ENCODE results near the gene THEMIS2. TPM values are rescaled to one million over a fixed set of nuclear protein-coding genes. Genes with fewer than 3 reads are reported as not detected.
A peak's percentile ranks its signal among the peaks of the same experiment; 100 is the strongest.

THEMIS2 gene
- total RNA-seq, 4 donors from 2014 or later = 20.1 to 36.0 (median 25.0) TPM

GRCh38 chr1:27831568-27832410 is 40.6 kb upstream of the THEMIS2 start:
- H3K27ac ChIP-seq = peak overlapping the region in 1 of 3 donors; percentile 92
- H3K4me3 ChIP-seq (replicated peaks in 1 of 3) = peak overlapping the region in 2 of 3 donors; percentile 83 to 99
- intact Hi-C loops (cut with DNase I) = loop anchor here (10.0 kb wide), 1 partner anchor 157 kb away; the partner anchor contains the start of gene IFI6
- peaks cover 4 to 8% of the 10 kb centered on the region in 2 donors for H3K36me3 ChIP-seq
- DNase-seq = no peak
- H3K9me3 ChIP-seq = no peaks in the 10 kb centered on the region
- WGBS, 2 donors = 54 to 55% methylated on average over 10 of the region's 10 CpGs
- no peaks in the 10 kb centered on the region for H3K27me3 ChIP-seq
- TF ChIP-seq POLR2A (IDR thresholded peaks at IDR 0.05) = no peak
- TF ChIP-seq CTCF (IDR thresholded peaks at IDR 0.05) = no peak
- peaks cover 5 to 16% of the 10 kb centered on the region in 2 donors for H3K4me1 ChIP-seq

- peaks cover 4 to 8% of the 10 kb centered on the region in 2 donors for H3K36me3 ChIP-seq
- 82 to 88% methylated on average over 2 of the region's 2 CpGs for WGBS, 2 donors
- DNase-seq = no peak
- no peak for TF ChIP-seq POLR2A (IDR thresholded peaks at IDR 0.05)
- no peak overlapping the region for H3K4me3 ChIP-seq (replicated peaks in 1 of 3)
- no peaks in the 10 kb centered on the region for H3K9me3 ChIP-seq
- intact Hi-C loops (cut with DNase I) = loop anchor here (10.0 kb wide), 1 partner anchor 158 kb away; the partner anchor contains the start of gene IFI6
- no peaks in the 10 kb centered on the region for H3K27me3 ChIP-seq
- no peak overlapping the region for H3K27ac ChIP-seq
- H3K4me1 ChIP-seq = peaks cover 5 to 16% of the 10 kb centered on the region in 2 donors
Measured at GRCh38 chr1:27832762-27833161, 39.6 kb upstream of the THEMIS2 start.

GRCh38 chr1:27833470-27833869 is 38.9 kb upstream of the THEMIS2 start:
- intact Hi-C loops (cut with DNase I) = loop anchor here (10.0 kb wide), 1 partner anchor 159 kb away; the partner anchor contains the start of gene IFI6
- Histone ChIP-seq H3K27me3 (no peaks in the 10 kb centered on the region), H3K4me3 (replicated peaks in 1 of 3) (no peak overlapping the region), H3K9me3 (no peaks in the 10 kb centered on the region), H3K4me1 (peaks cover 5 to 16% of the 10 kb centered on the region in 2 donors), H3K36me3 (peaks cover 4 to 8% of the 10 kb centered on the region in 2 donors), H3K27ac (no peak overlapping the region)
- no peak for DNase-seq
- 94 to 95% methylated on average over 3 of the region's 3 CpGs for WGBS, 2 donors
- no peak for TF ChIP-seq CTCF (IDR thresholded peaks at IDR 0.05)
- TF ChIP-seq POLR2A (IDR thresholded peaks at IDR 0.05) = no peak

GRCh38 chr1:27835046-27835445 is 37.3 kb upstream of the THEMIS2 start:
- no peak overlapping the region for H3K4me3 ChIP-seq (replicated peaks in 1 of 3)
- H3K4me1 ChIP-seq = peaks cover 5 to 11% of the 10 kb centered on the region in 2 donors
- no peaks in the 10 kb centered on the region for H3K27me3 ChIP-seq
- TF ChIP-seq POLR2A (IDR thresholded peaks at IDR 0.05) (no peak), CTCF (IDR thresholded peaks at IDR 0.05) (no peak)
- no peaks in the 10 kb centered on the region for H3K9me3 ChIP-seq
- no peak for DNase-seq
- H3K27ac ChIP-seq = no peak overlapping the region
- H3K36me3 ChIP-seq = peaks cover 9 to 15% of the 10 kb centered on the region in 2 donors
- intact Hi-C loops (cut with DNase I) = loop anchor here (10.0 kb wide), 1 partner anchor 160 kb away; the partner anchor contains the start of gene IFI6

GRCh38 chr1:27835501-27835900 is 36.8 kb upstream of the THEMIS2 start:
- intact Hi-C loops (cut with DNase I) = loop anchor here (10.0 kb wide), 1 partner anchor 161 kb away; the partner anchor contains the start of gene IFI6
- TF ChIP-seq POLR2A (IDR thresholded peaks at IDR 0.05) (no peak), CTCF (IDR thresholded peaks at IDR 0.05) (no peak)
- Histone ChIP-seq H3K4me1 (peaks cover 5 to 11% of the 10 kb centered on the region in 2 donors), H3K9me3 (no peaks in the 10 kb centered on the region), H3K27me3 (no peaks in the 10 kb centered on the region), H3K36me3 (peaks cover 14 to 19% of the 10 kb centered on the region in 2 donors), H3K27ac (no peak overlapping the region), H3K4me3 (replicated peaks in 1 of 3) (no peak overlapping the region)
- no peak for DNase-seq
- 85 to 98% methylated on average over 1 of the region's 1 CpG for WGBS, 2 donors
